ENCODE data around the gene ADRA2A.

The ADRA2A gene

DNA sequence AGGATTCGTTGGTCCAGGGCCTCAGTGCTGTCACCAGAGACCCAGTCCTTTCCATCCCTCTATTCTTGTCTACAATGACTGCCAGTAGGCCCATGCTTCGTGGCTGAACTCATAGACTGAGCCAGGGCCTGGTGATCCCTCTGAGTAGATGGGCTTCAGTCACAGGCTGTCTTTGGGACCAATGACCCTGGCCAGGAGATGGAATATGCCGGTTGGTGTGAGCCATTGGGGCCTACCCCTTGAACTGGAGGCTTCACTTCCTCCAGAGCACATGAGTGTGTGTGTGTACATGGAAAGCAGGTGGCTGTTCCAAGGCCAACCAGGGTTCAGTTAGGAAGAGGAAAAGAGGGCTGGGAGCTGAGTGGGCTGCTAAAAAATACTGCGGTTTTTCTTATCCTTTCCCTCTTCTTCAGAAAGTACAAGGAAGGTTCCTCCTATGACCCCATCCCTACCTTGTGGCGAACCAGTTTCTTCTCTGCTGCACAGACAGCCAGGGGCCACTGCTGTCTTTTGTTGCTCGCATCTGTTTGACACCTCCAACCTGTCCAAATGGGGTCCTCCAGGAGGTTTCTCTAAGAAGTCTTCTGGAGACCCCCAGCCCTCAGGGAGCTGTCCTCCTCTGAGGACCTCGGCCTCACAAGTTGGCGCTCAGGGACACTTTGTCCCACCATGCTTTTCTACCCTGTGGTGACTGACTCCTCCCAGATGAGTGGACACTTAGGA lies 36.6 kb downstream of the ADRA2A start:
- no peak for DNase-seq

DNA sequence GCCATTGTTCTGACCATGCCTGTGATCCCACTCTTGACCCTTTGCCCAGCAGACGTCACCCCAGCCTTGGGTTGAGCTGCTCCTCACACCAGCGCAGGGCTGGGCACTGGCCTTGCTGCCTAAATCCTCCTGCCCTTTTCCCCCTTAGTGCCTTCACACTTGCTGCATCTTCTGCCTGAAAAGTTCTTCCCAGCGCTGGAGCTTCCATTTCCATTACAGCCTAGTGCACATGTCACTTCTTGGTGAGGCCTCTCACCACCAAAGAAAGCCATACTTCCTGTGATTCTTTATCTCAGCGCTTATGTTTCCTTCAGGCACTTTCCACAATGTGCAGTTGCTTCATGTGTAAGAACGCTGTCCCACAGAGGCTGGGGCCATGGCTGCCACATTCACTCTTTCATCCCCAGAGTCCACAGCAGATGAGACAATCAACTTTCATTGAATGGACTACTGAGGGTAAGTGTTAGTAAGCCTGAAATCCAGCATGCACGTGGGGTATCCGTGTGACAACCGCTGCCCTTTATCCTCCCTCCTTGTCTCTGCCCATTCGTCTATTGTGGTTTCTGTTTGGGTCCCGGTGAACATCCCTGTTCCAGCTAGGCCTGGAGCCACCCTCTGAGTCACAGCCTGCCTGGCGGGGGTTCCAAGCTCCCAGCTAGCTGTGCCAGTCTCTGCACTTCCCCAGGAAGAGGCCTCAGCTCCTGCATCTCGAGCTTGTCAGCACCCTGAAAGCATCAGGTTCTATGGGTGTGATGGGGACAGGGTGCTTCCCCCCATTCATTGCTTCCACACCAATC lies 37.3 kb downstream of the ADRA2A start:
- DNase-seq, result peak; percentile 24

DNA sequence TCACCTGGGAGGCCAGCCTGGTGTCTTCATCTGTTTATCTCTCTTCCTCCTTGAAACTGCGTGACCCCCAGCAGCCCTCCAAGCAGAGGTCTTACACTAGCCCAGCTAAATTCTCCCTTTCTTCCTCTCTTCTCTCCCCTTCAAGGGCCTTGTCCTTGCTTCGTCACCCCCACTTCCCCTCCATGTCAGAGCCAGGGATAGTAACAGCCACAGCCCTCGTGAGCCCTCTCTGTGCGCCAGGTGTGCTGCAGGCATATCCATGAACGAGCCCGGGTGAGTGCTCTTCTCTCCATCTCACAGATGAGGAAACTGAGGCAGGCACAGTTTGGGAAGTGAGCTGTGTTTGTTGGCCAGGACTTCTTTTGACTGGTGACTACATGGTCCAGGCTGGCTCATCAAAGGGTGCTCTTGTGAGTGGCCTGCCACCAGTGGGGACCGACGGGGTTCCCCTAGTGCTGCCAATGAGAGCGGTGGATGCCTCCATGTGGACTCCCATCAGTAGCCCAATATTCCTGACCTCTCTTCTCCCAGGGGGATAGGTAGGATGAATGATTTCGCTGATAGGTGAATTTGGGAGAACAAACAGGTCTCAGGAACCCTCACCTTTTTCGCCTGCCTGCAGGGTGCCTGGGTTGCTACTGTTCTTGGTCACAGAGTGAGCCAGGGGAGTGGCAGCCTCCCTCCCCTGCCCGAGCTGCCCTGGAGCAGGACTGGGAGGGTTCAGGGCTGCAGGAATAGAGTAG lies 38.1 kb downstream of the ADRA2A start:
- no peak for DNase-seq

DNA sequence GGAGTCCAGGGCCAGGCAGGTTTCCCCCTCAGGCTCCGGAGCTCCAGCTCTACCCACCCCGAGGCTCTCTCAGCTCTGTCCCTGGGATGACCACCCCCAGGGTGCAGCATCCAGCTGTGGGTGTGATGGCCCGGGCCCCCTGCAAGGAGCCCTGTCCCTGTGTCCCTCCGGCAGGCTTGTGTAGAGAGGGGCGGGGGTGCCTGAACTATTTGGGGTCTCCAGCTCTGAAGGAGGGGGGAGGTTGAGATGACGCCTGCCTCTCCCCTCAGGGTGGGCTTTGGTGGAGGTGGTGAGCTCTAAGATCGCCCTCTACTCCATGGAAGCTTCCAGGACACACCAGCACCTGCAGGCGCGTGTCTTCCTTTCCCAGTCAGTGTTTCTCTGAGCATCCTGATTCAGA lies 39.4 kb downstream of the ADRA2A start:
- DNase-seq, result no peak

DNA sequence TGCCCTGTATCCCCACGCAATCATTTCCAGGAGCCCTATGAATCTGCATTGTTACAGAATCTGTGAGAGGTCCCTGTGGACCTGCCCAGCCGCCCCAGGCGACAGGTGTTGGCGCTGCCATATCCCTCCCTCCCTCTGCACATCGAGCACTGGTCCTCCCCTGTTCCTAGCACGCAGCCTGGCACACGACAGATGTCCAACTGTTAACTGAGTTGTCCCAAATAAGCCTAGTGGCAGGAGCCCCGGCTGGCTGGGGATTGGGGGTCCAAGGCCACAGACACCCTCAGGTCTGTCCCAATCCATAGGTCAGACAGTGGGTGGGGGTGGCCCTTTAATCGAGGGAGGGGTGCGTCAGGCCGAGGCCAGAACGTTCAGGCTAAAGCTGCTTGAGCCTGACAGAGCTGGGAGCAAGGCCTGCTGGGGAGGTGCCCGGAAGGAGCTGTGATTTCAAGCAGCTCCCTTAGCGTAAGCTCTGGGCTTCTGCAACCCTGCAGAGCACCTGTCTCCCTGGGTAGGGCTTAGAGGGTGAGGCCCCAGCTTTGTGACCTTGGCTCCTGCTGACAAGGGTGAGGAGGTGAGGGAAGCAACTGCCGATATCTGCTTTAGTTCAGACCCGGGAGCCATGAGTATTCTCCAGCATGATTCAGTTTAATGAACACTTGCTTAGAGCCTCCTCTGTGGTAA lies 40.1 kb downstream of the ADRA2A start:
- no peak for DNase-seq

DNA sequence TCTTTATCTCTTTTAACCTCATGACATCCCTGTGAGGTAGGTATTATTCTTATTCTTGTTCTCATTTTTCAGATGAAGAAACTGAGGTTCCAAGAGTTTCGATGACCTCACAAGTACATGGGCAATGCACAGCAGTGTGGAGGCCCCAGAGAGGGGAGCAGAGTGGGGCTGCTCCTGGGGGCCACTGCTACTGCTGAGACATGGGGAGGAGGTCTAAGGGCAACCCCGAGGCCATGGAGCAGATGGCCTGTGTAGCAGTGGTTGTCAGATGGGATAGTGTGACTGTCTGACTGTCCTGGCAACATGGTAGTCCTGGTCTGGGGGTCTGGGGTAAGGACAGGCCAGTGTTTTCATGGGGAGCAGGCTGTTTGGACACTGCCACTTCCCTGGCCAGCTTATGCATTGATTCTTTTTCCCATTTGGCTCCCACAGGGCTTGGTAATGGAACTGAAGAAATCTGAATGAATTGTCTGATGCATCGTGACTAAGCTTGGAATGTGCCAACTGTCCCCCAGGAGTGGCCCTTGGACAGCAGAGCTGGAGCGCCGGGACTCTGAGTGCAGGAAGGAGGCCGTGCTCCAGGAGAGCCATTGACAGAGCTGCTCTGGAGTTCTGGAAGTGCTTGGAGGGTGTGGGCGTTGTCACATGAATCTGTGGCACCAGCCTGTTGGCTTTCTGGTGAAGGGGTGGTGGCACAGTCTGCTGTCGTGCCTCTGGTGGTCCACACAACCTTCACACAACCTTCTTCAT lies 40.9 kb downstream of the ADRA2A start:
- DNase-seq, result no peak

DNA sequence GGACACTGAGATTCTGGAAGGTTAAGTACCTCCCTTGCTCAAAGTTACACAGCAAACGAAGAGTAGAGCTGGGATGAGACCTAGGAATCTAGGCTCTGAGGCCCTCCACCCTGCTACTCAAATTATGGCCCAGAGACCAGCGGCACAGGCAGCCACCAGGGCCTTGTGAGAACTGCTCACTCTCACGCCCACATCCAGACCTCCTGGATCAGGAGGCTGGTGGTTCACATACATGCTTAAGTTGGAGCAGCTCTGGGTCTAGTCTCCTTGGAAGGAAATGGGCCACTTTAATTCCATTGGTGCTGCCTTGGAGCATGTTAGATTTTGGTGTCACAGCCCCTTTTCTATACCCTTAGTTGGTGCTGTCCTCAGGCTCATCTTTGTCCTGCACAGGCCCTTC lies 41.9 kb downstream of the ADRA2A start:
- no peak for DNase-seq

DNA sequence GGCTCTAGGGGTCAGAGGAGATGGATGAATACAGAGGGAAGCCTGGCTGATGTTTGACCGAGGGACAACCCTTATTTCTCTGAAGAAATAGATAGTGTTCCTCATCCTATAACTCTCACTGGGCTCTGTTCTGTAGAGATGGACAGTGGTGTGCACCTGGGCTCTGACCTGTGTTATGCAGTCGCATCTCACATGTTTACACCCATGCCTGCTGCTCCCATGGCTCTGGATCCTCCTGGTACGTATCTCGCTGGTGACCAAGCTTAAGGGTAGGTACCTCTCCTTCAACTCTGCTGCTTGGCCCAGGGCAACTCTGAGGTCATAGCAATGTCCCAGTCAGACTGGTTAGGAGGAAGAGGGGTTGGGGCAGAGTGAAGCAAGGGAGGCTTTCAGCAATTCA lies 42.8 kb downstream of the ADRA2A start:
- DNase-seq, result no peak

DNA sequence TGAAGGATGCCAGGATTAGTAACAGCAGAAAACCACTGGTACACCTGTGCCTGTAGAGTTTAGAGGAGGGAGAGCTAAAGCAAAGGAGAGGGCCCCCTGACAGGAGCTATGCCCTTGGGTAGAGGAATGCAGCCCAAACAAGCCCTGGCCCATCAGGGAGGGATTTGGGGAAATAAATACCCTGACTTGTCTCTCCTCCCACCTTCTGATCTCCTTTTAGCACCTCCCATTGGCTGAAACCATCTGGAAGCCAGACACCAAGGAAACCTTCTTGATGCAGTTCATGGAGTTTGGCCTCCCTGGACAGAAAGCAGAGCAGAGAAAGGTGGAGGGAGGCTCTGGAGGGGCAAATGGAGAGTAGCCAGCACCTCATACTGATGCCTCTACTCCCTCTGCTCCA lies 45.3 kb downstream of the ADRA2A start:
- no peak for DNase-seq

DNA sequence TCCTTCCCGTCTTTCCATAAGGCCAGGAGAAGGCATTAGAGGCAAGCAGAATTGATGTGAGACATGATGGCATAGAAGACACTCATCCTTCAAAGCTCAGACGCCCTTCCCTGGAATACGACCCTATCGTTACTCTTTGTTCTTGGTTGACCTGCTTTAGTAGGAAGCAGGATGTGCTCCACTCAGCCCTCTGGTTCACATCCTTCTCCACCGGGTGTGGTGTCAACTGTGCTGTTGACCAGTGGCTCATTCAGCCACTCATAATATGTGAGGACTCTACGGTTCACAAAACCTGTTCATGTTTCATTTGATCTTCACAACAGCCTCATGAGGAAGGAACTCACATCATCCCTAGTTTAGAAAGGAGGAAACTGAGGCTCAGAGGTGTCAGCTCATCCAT lies 47.1 kb downstream of the ADRA2A start:
- no peak for DNase-seq

DNA sequence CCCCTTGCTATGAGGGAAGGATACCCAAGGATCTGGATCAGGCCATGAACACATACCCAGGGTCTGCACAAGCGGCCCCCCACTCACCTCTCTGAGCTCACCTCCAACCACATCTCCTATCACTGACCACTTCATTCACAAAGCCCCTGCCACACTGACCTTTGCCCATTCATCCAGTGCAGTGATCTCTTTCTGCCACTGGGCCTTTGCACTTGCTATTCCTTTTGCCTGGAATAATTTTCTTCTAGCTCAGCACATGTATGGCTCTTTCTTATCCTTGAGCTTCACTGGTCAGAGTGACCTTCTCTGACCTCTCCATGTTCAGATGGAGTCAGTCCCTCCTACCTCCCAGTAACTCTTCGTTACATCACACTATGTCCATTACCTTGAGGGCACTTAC lies 48.3 kb downstream of the ADRA2A start:
- DNase-seq, result no peak

DNA sequence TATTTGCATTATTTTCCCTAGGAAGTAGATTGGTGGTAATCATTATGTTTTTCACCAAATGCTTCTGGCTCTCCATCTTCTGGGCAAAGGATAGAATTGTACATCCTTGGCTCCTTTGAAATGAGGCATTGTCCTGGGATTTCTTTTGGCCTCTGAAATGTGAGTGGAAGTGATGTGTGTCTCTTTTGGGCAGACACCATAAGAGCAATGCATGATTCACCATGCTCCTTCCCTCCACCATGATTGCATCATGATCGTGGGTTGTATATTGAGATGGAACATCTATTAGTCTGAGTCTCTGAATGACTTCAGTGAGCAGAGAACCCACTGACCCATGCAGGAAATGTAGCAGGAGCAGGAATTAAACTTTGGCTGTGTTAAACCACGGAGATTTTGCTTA lies 49.2 kb downstream of the ADRA2A start:
- peak; percentile 46 for DNase-seq

DNA sequence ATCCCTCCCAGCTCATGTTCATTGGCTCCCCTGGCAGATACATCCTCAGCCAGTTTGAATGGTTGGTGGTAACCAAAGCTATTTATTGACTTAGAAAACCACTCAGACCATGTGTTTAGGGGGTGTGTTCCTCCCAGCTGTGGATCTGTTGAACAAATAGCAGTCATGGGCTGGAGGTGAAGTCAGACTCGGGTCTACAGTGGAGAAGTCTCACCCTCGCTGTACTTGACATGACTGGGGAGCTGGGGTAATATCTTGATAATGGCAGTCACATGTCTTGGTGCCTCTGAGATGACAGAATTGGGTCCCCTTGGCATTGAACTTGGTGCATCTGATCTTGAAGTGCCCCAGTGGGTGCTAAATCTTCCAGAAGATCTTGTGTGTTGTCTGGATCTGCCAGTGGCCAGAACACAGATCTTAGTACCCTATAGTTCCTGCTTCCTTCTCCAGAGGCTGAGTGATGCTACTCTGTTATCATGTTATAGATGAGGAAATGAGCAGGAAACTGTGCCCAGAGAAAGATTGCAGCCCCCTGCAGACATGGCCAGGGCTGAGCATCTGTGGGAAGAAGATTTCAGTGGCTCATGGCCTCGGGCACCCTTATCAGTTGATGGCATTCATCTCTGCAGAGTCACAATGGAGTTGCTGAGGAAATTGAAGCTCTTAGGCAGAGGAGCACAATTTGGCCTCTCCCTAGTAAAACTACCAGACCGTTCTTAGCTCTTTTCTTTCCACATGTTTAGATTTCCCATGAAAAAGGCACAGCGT lies 50.4 kb downstream of the ADRA2A start:
- DNase-seq, result no peak

DNA sequence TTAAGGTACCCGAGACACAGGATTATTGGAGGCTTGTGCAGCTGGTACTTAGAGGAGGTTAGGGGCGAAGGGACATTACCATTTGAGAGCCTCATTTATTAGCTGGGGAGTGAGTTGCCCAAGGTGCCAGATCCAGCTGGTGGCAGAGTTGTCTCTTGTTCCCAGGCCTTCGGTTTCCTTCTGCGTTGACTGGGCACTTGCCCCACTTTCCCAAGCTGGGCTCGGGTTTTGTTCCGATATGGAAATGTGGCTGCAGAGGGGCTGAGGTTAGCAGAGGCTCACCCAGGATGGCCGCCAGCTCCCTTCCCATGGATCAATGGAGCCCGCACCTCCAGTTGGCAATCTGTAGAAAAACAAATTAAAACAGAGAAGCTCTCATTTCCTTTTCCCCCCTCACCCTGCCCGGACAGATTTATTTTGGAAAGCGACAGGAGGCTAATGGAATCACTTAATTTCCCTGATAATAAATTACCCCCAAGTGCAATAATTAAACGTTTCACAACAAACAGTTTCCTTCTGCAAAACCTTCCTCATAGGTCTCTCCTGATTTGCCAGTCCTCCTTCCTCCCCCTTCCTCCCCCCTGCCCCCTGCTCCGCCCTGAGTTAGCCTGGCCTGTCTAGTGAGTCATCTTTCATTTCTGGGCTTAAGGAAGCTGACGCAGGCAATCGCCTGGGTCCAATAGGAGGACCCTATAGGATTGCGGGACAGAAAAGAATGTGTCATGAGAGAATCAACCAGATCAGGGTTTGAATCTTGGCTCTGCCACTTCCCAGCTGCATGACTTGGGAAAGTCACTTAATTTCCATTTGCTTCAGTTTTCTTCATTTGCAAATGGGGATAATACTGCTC lies 51.7 kb downstream of the ADRA2A start:
- DNase-seq, result peak; percentile 63

DNA sequence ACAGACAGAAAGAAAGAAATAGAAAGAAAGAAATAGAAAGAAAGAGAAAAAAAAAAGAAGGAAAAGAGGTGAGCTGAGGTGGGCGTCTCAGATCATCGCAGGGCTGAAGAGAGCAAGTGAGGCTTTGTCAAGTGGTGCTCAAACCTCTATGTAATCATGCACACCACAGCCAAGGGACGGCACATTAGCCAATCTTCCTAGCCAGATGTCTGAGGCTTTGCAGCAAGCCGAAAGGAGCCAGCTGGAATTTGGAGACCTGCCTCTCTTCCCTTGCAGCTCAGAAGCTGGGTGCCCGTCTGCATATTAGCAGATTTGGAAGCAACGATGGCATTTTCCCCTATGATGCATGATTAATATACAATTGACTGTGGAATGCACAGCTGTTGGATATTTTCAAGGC lies 52.5 kb downstream of the ADRA2A start:
- no peak for DNase-seq

DNA sequence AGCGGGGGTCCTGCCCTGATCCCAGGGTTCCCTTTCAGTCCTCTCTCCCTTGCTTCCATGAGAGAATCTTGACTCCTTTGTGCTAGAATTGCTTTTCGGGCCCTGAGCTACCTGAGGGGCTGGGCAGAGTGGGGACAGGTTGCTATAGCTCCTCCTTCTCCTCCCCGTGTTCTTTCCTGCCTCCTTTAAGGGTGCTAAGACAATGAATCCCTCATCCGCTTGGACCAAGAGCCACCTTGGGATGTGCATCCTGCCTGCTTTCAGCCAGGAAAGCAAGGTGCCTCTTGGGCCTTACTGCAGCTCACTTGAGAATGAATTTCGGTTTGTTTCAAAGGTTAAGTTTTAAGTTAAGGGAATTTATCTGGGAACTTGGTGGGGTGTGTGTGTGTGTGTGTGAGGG lies 53.6 kb downstream of the ADRA2A start:
- DNase-seq, result no peak

Measured in suppressor macrophage treated with lipopolysaccharide for 4 hours (primary cell).